Endothelial cell of hepatic sinusoid (primary cell): ENCODE measurements around the gene TRIM37.

Experiments
- in situ Hi-C: cut with HindIII; loops from 2 replicates; pipeline ENCODE4 v1.10.0; 2017; ENCODE audit warnings: low sequenced_read_pairs

The TRIM37 gene

GRCh38 chr17:58947824-58948223 is 158.9 kb downstream of the TRIM37 start:
- in situ Hi-C loops, result no loop called here

- in situ Hi-C loops, result no loop called here
Observed at GRCh38 chr17:58947411-58947810, 159.3 kb downstream of the TRIM37 start.

- in situ Hi-C loops, result no loop called here
Observed at GRCh38 chr17:58944166-58944565, 162.5 kb downstream of the TRIM37 start.

- in situ Hi-C loops, result no loop called here
Observed at GRCh38 chr17:58936295-58936694, 170.4 kb downstream of the TRIM37 start.

GRCh38 chr17:58932956-58933355 is 173.7 kb downstream of the TRIM37 start:
- in situ Hi-C loops, result no loop called here
